Mesendoderm (in vitro differentiated cells): ENCODE measurements around the gene ZNF829.

Source experiments
- DNase-seq: peaks from one replicate; pipeline ENCODE4 v3.0.0; 2013
- H2AK5ac ChIP-seq: 2 replicates; pipeline ENCODE4 v1.6.1; 2013; ENCODE audit warnings: low read length, inconsistent platforms
- H2BK120ac ChIP-seq: 2 replicates; pipeline ENCODE4 v1.6.1; 2013; ENCODE audit warnings: low read depth, mild to moderate bottlenecking, low read length, moderate library complexity, mixed read lengths
- H2BK15ac ChIP-seq: replicated peaks from 2 replicates; pipeline ENCODE4 v1.6.1; 2013; ENCODE audit warnings: low read depth, mild to moderate bottlenecking, moderate library complexity
- H2BK5ac ChIP-seq: 2 replicates; pipeline ENCODE4 v1.6.1; 2013; ENCODE audit warnings: low read length, inconsistent platforms
- H3K18ac ChIP-seq: 2 replicates; pipeline ENCODE4 v1.6.1; 2013; ENCODE audit warnings: mild to moderate bottlenecking, low read length, mixed read lengths
- H3K23ac ChIP-seq: one replicate; pipeline ENCODE4 v1.6.1; 2013; ENCODE audit warnings: low read length
- H3K27ac ChIP-seq: 2 replicates; pipeline ENCODE4 v1.5.1; 2013; ENCODE audit warnings: low read depth, mild to moderate bottlenecking, inconsistent platforms, low read length, moderate library complexity
- H3K27me3 ChIP-seq: 2 replicates; pipeline ENCODE4 v1.6.1; 2013; ENCODE audit warnings: low read length, control low read depth, mild to moderate bottlenecking, inconsistent platforms; ENCODE audit not compliant: insufficient read depth, poor library complexity
- H3K36me3 ChIP-seq: 2 replicates; pipeline ENCODE4 v1.6.1; 2013; ENCODE audit warnings: low read length, inconsistent platforms; ENCODE audit not compliant: control insufficient read depth, insufficient read depth
- H3K4ac ChIP-seq: one replicate; pipeline ENCODE4 v1.6.1; 2013; ENCODE audit warnings: low read depth, mild to moderate bottlenecking, low read length, moderate library complexity
- H3K4me1 ChIP-seq: 2 replicates; pipeline ENCODE4 v1.6.1; 2013; ENCODE audit warnings: low read depth, low read length, inconsistent platforms; ENCODE audit not compliant: control insufficient read depth
- H3K4me2 ChIP-seq: 2 replicates; pipeline ENCODE4 v1.6.1; 2013; ENCODE audit warnings: low read length
- H3K4me3 ChIP-seq: 2 replicates; pipeline ENCODE4 v1.5.1; 2013; ENCODE audit warnings: mild to moderate bottlenecking, low read length
- H3K56ac ChIP-seq: one replicate; pipeline ENCODE4 v1.6.1; 2013; ENCODE audit warnings: low read length
- H3K79me1 ChIP-seq: 2 replicates; pipeline ENCODE4 v1.6.1; 2013; ENCODE audit warnings: low read length, inconsistent platforms
- H3K79me2 ChIP-seq: 2 replicates; pipeline ENCODE4 v1.6.1; 2013; ENCODE audit warnings: mild to moderate bottlenecking, low read length; ENCODE audit not compliant: control insufficient read depth, insufficient read depth
- H3K9ac ChIP-seq: 2 replicates; pipeline ENCODE4 v1.6.1; 2013; ENCODE audit warnings: low read length, inconsistent platforms
- H4K5ac ChIP-seq: one replicate; pipeline ENCODE4 v1.6.1; 2013; ENCODE audit warnings: low read length
- H4K8ac ChIP-seq: one replicate; pipeline ENCODE4 v1.6.1; 2013; ENCODE audit warnings: low read depth, mild to moderate bottlenecking, control low read depth, low read length, moderate library complexity
- WGBS: extraction: QIAGEN DNeasy Blood & Tissue Kit; methylation state at CpG from one replicate; pipeline ENCODE4 v1.1.7; 2013; ENCODE audit warnings: low lambda C conversion rate, missing lambda C conversion rate; ENCODE audit not compliant: insufficient coverage; ENCODE audit errors: extremely low coverage; 5-methylcytosine and 5-hydroxymethylcytosine counted together

ZNF829 gene

GRCh38 chr19:36931684-36932083 is 15.6 kb upstream of the ZNF829 start:
- no peak overlapping the region for H2BK120ac ChIP-seq
- no peaks in the 10 kb centered on the region for H3K4me1 ChIP-seq
- no peaks in the 10 kb centered on the region for H3K27me3 ChIP-seq
- no peaks in the 10 kb centered on the region for H3K79me2 ChIP-seq
- no peak overlapping the region for H3K4ac ChIP-seq
- H3K23ac ChIP-seq, result no peak overlapping the region
- no peak overlapping the region for H4K5ac ChIP-seq
- H3K56ac ChIP-seq, result no peak overlapping the region
- no peaks in the 10 kb centered on the region for H3K36me3 ChIP-seq
- no peak overlapping the region for H3K4me2 ChIP-seq
- H3K9ac ChIP-seq, result no peak overlapping the region
- no peak overlapping the region for H4K8ac ChIP-seq
- no peak overlapping the region for H3K4me3 ChIP-seq
- DNase-seq, result no peak
- H3K79me1 ChIP-seq, result no peaks in the 10 kb centered on the region
- no CpG with 5 or more reads among the region's 2 CpGs for WGBS
- H2AK5ac ChIP-seq, result no peak overlapping the region
- no peak overlapping the region for H2BK5ac ChIP-seq
- H3K18ac ChIP-seq, result no peak overlapping the region
- H2BK15ac ChIP-seq, result no peak overlapping the region
- H3K27ac ChIP-seq, result no peak overlapping the region

GRCh38 chr19:36918090-36918489 is 2.0 kb upstream of the ZNF829 start:
- no peak overlapping the region for H3K4me2 ChIP-seq
- H3K36me3 ChIP-seq, result peaks cover 3% of the 10 kb centered on the region
- H3K27ac ChIP-seq, result no peak overlapping the region

DNA sequence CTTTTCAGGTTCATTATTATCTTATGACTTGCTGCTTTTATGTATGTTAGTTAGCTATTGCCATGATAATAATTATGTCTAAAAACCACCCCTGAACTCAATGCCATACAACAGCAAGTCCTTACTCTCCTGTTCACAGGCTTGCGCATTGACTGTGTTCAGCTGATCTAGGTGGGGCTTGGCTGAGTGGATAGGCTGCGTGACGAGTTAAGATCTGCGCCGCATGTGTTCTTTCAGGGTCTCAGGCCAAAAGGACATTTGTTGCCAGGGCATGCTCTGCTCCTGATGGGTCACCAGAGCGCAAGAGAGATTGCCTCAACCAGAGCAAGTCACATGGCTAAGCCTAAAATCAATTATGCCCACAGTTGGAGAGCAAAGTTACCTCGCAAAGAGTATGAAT is 900 bp upstream of the ZNF829 start:
- Histone ChIP-seq H3K36me3 (peaks cover 1% of the 10 kb centered on the region), H3K27ac (no peak overlapping the region), H2BK120ac (no peak overlapping the region)

More at GRCh38 chr19:36918090-36918489, 2.0 kb upstream of the ZNF829 start:
- no peak overlapping the region for H3K23ac ChIP-seq
- no peak overlapping the region for H2BK15ac ChIP-seq
- no peak overlapping the region for H2BK120ac ChIP-seq
- H4K8ac ChIP-seq, result no peak overlapping the region
- WGBS, result no CpG with 5 or more reads among the region's 9 CpGs
- H2BK5ac ChIP-seq, result no peak overlapping the region
- no peak overlapping the region for H3K4ac ChIP-seq
- no peak overlapping the region for H3K9ac ChIP-seq
- H4K5ac ChIP-seq, result no peak overlapping the region
- no peak overlapping the region for H3K56ac ChIP-seq
- peaks cover 6% of the 10 kb centered on the region for H3K79me1 ChIP-seq
- H3K18ac ChIP-seq, result no peak overlapping the region
- H2AK5ac ChIP-seq, result no peak overlapping the region
- H3K27me3 ChIP-seq, result no peaks in the 10 kb centered on the region
- peaks cover 2% of the 10 kb centered on the region for H3K4me1 ChIP-seq
- no peak for DNase-seq
- no peaks in the 10 kb centered on the region for H3K79me2 ChIP-seq
- no peak overlapping the region for H3K4me3 ChIP-seq

GRCh38 chr19:36898422-36898821 is 17.7 kb downstream of the ZNF829 start:
- no peak overlapping the region for H2BK5ac ChIP-seq
- no peak overlapping the region for H3K27ac ChIP-seq
- H3K4me3 ChIP-seq, result no peak overlapping the region
- DNase-seq, result no peak
- no CpG with 5 or more reads among the region's 4 CpGs for WGBS
- no peaks in the 10 kb centered on the region for H3K79me1 ChIP-seq
- no peak overlapping the region for H4K8ac ChIP-seq
- no peak overlapping the region for H3K56ac ChIP-seq
- H2AK5ac ChIP-seq, result no peak overlapping the region
- H4K5ac ChIP-seq, result no peak overlapping the region
- no peaks in the 10 kb centered on the region for H3K4me1 ChIP-seq
- no peak overlapping the region for H3K4me2 ChIP-seq
- H3K4ac ChIP-seq, result no peak overlapping the region
- H3K36me3 ChIP-seq, result no peaks in the 10 kb centered on the region
- H2BK15ac ChIP-seq, result no peak overlapping the region
- no peaks in the 10 kb centered on the region for H3K27me3 ChIP-seq
- no peak overlapping the region for H3K9ac ChIP-seq
- no peak overlapping the region for H3K18ac ChIP-seq
- no peak overlapping the region for H3K23ac ChIP-seq
- H2BK120ac ChIP-seq, result no peak overlapping the region
- H3K79me2 ChIP-seq, result no peaks in the 10 kb centered on the region

More for the DNA sequence above, 900 bp upstream of the ZNF829 start:
- Histone ChIP-seq H2BK15ac (no peak overlapping the region), H3K4me3 (peak overlapping the region; percentile 43), H3K79me1 (peaks cover 6% of the 10 kb centered on the region), H3K18ac (no peak overlapping the region), H3K9ac (peak overlapping the region; percentile 57), H3K23ac (no peak overlapping the region), H3K4me2 (peak overlapping the region; percentile 85), H4K8ac (no peak overlapping the region), H2BK5ac (no peak overlapping the region), H3K4ac (no peak overlapping the region), H3K27me3 (no peaks in the 10 kb centered on the region), H3K56ac (peak overlapping the region; percentile 99), H3K79me2 (no peaks in the 10 kb centered on the region), H2AK5ac (no peak overlapping the region), H3K4me1 (peaks cover 2% of the 10 kb centered on the region), H4K5ac (no peak overlapping the region)
- no CpG with 5 or more reads among the region's 7 CpGs for WGBS
- peak; percentile 9 for DNase-seq

GRCh38 chr19:36894849-36895383 is 21.2 kb downstream of the ZNF829 start:
- H3K56ac ChIP-seq, result no peak overlapping the region
- no peaks in the 10 kb centered on the region for H3K79me2 ChIP-seq
- no peak overlapping the region for H4K5ac ChIP-seq
- H2AK5ac ChIP-seq, result no peak overlapping the region
- no peak overlapping the region for H2BK5ac ChIP-seq
- peaks cover 9% of the 10 kb centered on the region for H3K36me3 ChIP-seq
- H2BK120ac ChIP-seq, result no peak overlapping the region
- H3K4me1 ChIP-seq, result no peaks in the 10 kb centered on the region
- no peak for DNase-seq
- no peak overlapping the region for H3K23ac ChIP-seq
- H3K27ac ChIP-seq, result no peak overlapping the region
- no peak overlapping the region for H3K18ac ChIP-seq
- H3K4me2 ChIP-seq, result no peak overlapping the region
- H3K4me3 ChIP-seq, result no peak overlapping the region
- H2BK15ac ChIP-seq, result no peak overlapping the region
- no peak overlapping the region for H3K4ac ChIP-seq
- H3K79me1 ChIP-seq, result no peaks in the 10 kb centered on the region
- no peak overlapping the region for H4K8ac ChIP-seq
- H3K27me3 ChIP-seq, result no peaks in the 10 kb centered on the region
- no CpG with 5 or more reads among the region's 2 CpGs for WGBS
- H3K9ac ChIP-seq, result no peak overlapping the region

- peak overlapping the region; percentile 34 for H3K4me3 ChIP-seq
- H4K5ac ChIP-seq, result no peak overlapping the region
- peaks cover 9% of the 10 kb centered on the region for H3K36me3 ChIP-seq
Observed at GRCh38 chr19:36891768-36892357, 24.2 kb downstream of the ZNF829 start.

More at GRCh38 chr19:36891768-36892357, 24.2 kb downstream of the ZNF829 start:
- Histone ChIP-seq H3K23ac (no peak overlapping the region), H3K9ac (no peak overlapping the region), H3K79me1 (no peaks in the 10 kb centered on the region), H3K56ac (no peak overlapping the region), H3K27me3 (no peaks in the 10 kb centered on the region), H4K8ac (no peak overlapping the region), H3K18ac (no peak overlapping the region), H3K4me2 (no peak overlapping the region), H3K4ac (no peak overlapping the region), H3K79me2 (no peaks in the 10 kb centered on the region), H3K27ac (no peak overlapping the region), H2BK120ac (no peak overlapping the region), H2BK5ac (no peak overlapping the region), H3K4me1 (no peaks in the 10 kb centered on the region), H2BK15ac (no peak overlapping the region), H2AK5ac (no peak overlapping the region)
- DNase-seq, result peak; percentile 26
- no CpG with 5 or more reads among the region's 3 CpGs for WGBS
